Liver (tissue), 3 donors: Measurements from ENCODE around the gene MAN2A1.

Source experiments
- FOXA1 ChIP-seq: IDR thresholded peaks from 2 replicates; pipeline ENCODE4 v1.6.1; 2016; ENCODE audit warnings: antibody characterized with exemption
- GABPA ChIP-seq, 2 donors: IDR thresholded peaks in 1 of 2; conservative IDR thresholded peaks in 1 of 2; 2 replicates each; pipeline ENCODE4 v1.6.1; 2016; ENCODE audit warnings: antibody characterized with exemption in 2 of 2, mild to moderate bottlenecking in 1 of 2, moderate library complexity in 1 of 2
- JUND ChIP-seq, 2 donors: IDR thresholded peaks; 2 replicates each; pipeline ENCODE4 v1.6.1; 2016; ENCODE audit warnings: antibody characterized with exemption in 2 of 2
- MAX ChIP-seq: IDR thresholded peaks from 2 replicates; pipeline ENCODE4 v1.6.1; 2016; ENCODE audit warnings: antibody characterized with exemption
- RAD21 ChIP-seq, 2 donors: IDR thresholded peaks; 2 replicates each; pipeline ENCODE4 v1.6.1; 2016; ENCODE audit warnings: antibody characterized with exemption in 2 of 2, mild to moderate bottlenecking in 2 of 2
- REST ChIP-seq: IDR thresholded peaks from 2 replicates; pipeline ENCODE4 v1.6.1; 2016; ENCODE audit warnings: antibody characterized with exemption, mild to moderate bottlenecking
- TF ChIP-seq, protein P1 (sequence below): fragments of 150-350 bp; IDR thresholded peaks from 2 replicates; pipeline ENCODE4 v1.5.1; 2017; ENCODE audit warnings: improper control_type of control experiment, low read depth, low read length; ENCODE audit not compliant: missing input control
- donor health status: healthy.
- donor health status: healthy.

DNA sequence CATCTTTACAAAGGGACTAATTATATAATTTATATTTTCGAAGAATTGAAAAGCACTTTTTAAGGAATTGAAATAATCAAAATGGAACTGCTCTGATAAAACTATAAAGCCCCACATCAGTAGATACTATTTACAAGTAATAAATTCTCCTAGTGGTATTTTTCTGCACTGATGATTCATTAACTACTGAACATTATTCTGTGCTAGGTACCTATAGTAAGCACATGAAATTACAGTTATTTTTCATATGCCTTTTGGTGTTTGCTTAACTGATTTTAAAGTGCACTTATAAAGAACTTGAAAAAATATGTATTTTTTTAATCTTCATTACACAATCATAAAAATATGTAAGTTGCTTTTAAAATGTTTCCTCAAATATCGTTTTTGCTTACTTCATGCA is 123.0 kb downstream of the MAN2A1 start:
- TF ChIP-seq REST, result no peak
- TF ChIP-seq, protein P1, sequence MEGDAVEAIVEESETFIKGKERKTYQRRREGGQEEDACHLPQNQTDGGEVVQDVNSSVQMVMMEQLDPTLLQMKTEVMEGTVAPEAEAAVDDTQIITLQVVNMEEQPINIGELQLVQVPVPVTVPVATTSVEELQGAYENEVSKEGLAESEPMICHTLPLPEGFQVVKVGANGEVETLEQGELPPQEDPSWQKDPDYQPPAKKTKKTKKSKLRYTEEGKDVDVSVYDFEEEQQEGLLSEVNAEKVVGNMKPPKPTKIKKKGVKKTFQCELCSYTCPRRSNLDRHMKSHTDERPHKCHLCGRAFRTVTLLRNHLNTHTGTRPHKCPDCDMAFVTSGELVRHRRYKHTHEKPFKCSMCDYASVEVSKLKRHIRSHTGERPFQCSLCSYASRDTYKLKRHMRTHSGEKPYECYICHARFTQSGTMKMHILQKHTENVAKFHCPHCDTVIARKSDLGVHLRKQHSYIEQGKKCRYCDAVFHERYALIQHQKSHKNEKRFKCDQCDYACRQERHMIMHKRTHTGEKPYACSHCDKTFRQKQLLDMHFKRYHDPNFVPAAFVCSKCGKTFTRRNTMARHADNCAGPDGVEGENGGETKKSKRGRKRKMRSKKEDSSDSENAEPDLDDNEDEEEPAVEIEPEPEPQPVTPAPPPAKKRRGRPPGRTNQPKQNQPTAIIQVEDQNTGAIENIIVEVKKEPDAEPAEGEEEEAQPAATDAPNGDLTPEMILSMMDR, result no peak
- TF ChIP-seq MAX, result no peak
- TF ChIP-seq GABPA (IDR thresholded peaks at IDR 0.05 in 1 of 2, conservative IDR thresholded peaks at IDR 0.05 in 1 of 2), result no peak
- no peak for TF ChIP-seq JUND (IDR thresholded peaks at IDR 0.05)
- no peak for TF ChIP-seq FOXA1
- TF ChIP-seq RAD21 (IDR thresholded peaks at IDR 0.05), result no peak
